ENCODE measurements around the gene AIFM2. TPM values are rescaled to one million over a fixed set of nuclear protein-coding genes. Genes with fewer than 3 reads are reported as not detected.
"Not testable (repeated sequence)": the region's sequence is repeated elsewhere in the genome, so short reads cannot be mapped to it uniquely, and the experiment has no call there.

Gene AIFM2
- total and polyA plus RNA-seq, 2 donors (not counting 3 experiments of a cell fraction or from before 2014, with no cell fraction given), result 6.9 to 8.7 TPM

- H3K27me3 ChIP-seq (ENCODE audit: control insufficient read depth in 2 of 2, insufficient read depth in 2 of 2, low read length in 2 of 2); BruUV-seq (replicated peaks); H2AFZ ChIP-seq (ENCODE audit: low read depth, low read length); H3K27ac ChIP-seq (ENCODE audit: insufficient read depth, low read depth, low read length); H3K4me1 ChIP-seq (ENCODE audit: control insufficient read depth, extremely low read depth, insufficient read depth, low read length); dilution Hi-C loops (cut with MboI; ENCODE audit: extremely low pct_ligation_motif_present, low sequenced_read_pairs); H3K9me3 ChIP-seq (replicated peaks; ENCODE audit: control insufficient read depth, insufficient read depth, low read length); DNase-seq (ENCODE audit: low read depth, low spot score); H3K4me3 ChIP-seq (replicated peaks in 1 of 3; ENCODE audit: insufficient read depth in 1 of 3, low read depth in 1 of 3, low read length in 3 of 3); H3K9me1 ChIP-seq (replicated peaks; ENCODE audit: control insufficient read depth, extremely low read depth, insufficient read depth, low read length); FAIRE-seq; intact Hi-C loops (cut with micrococcal nuclease); POLR2A ChIA-PET; H3K9ac ChIP-seq (replicated peaks; ENCODE audit: extremely low read depth, insufficient read depth, low read length); H3K4me2 ChIP-seq (ENCODE audit: insufficient read depth, low read length); H4K20me1 ChIP-seq (replicated peaks; ENCODE audit: control insufficient read depth, extremely low read depth, insufficient read depth, low read length): not testable (repeated sequence)
- CTCF ChIA-PET, result interaction anchor here (2.6 kb wide), 1 partner anchor 13 kb away, joined by 17 read pairs; the partner anchor contains the start of gene TYSND1
- peaks cover 12 to 32% of the 10 kb centered on the region in 2 experiments for H3K36me3 ChIP-seq (ENCODE audit: control insufficient read depth in 2 of 2, extremely low read depth in 1 of 2, insufficient read depth in 2 of 2, low read length in 2 of 2)
- H3K79me2 ChIP-seq (ENCODE audit: control insufficient read depth, insufficient read depth, low read length), result peaks cover 40% of the 10 kb centered on the region
Measured at GRCh38 chr10:70159366-70159765, 26.7 kb upstream of the AIFM2 start.

- Histone ChIP-seq H3K4me3 (replicated peaks in 1 of 3; ENCODE audit: insufficient read depth in 1 of 3, low read depth in 1 of 3, low read length in 3 of 3) (no peak overlapping the region), H3K36me3 (ENCODE audit: control insufficient read depth in 2 of 2, extremely low read depth in 1 of 2, insufficient read depth in 2 of 2, low read length in 2 of 2) (peaks cover 15 to 38% of the 10 kb centered on the region in 2 experiments), H3K27ac (ENCODE audit: insufficient read depth, low read depth, low read length) (no peak overlapping the region), H4K20me1 (replicated peaks; ENCODE audit: control insufficient read depth, extremely low read depth, insufficient read depth, low read length) (peaks cover 5% of the 10 kb centered on the region), H2AFZ (ENCODE audit: low read depth, low read length) (no peak overlapping the region), H3K9me3 (replicated peaks; ENCODE audit: control insufficient read depth, insufficient read depth, low read length) (no peaks in the 10 kb centered on the region), H3K4me1 (ENCODE audit: control insufficient read depth, extremely low read depth, insufficient read depth, low read length) (no peaks in the 10 kb centered on the region), H3K9me1 (replicated peaks; ENCODE audit: control insufficient read depth, extremely low read depth, insufficient read depth, low read length) (no peaks in the 10 kb centered on the region), H3K4me2 (ENCODE audit: insufficient read depth, low read length) (no peak overlapping the region), H3K79me2 (ENCODE audit: control insufficient read depth, insufficient read depth, low read length) (peaks cover 27% of the 10 kb centered on the region), H3K27me3 (ENCODE audit: control insufficient read depth in 2 of 2, insufficient read depth in 2 of 2, low read length in 2 of 2) (no peaks in the 10 kb centered on the region), H3K9ac (replicated peaks; ENCODE audit: extremely low read depth, insufficient read depth, low read length) (no peak overlapping the region)
- no peak for TF ChIP-seq POLR2AphosphoS5 (IDR thresholded peaks at IDR 0.05; ENCODE audit: insufficient read depth, low read depth, low read length)
- TF ChIP-seq POLR2A (IDR thresholded peaks at IDR 0.05; ENCODE audit: low read depth, low read length), result no peak
- TF ChIP-seq JUN (IDR thresholded peaks at IDR 0.05; ENCODE audit: borderline replicate concordance, insufficient read depth, insufficient read length, low read depth), result no peak
- TF ChIP-seq MYC (IDR thresholded peaks at IDR 0.05; ENCODE audit: low read depth, low read length), result no peak
- no peak for TF ChIP-seq MAX (IDR thresholded peaks at IDR 0.05; ENCODE audit: insufficient read depth, insufficient read length)
- no peak for TF ChIP-seq FOS (IDR thresholded peaks at IDR 0.05; ENCODE audit: borderline replicate concordance, insufficient read depth, low read length)
- TF ChIP-seq CTCF (IDR thresholded peaks at IDR 0.05; ENCODE audit: extremely low read depth in 1 of 2, insufficient read depth in 1 of 2, low read depth in 1 of 2, low read length in 2 of 2), result no peak
- TF ChIP-seq EZH2 (IDR thresholded peaks at IDR 0.05; ENCODE audit: borderline replicate concordance, low read depth, low read length, severe bottlenecking), result no peak
- intact Hi-C loops (cut with micrococcal nuclease), result no loop called here
- dilution Hi-C loops (cut with MboI; ENCODE audit: extremely low pct_ligation_motif_present, low sequenced_read_pairs), result no loop called here
- FAIRE-seq, result no peak
- no peak for DNase-seq (ENCODE audit: low read depth, low spot score)
- POLR2A ChIA-PET, result interaction anchor here (0.6 to 1.0 kb wide), 2 partner anchors 12 to 14 kb away, joined by 8 to 11 read pairs; partner anchors contain the start of gene TYSND1
- no TSS peak for BruUV-seq (replicated peaks)
- CTCF ChIA-PET, result interaction anchor here (0.7 to 2.6 kb wide), 2 partner anchors 12 to 59 kb away, joined by 4 to 17 read pairs; partner anchors contain the start of gene TYSND1
Measured at GRCh38 chr10:70158113-70158512, 25.5 kb upstream of the AIFM2 start.

Measured in endothelial cell of umbilical vein (primary cell).